ENCODE results near the gene CDKN1B. TPM values are rescaled to one million over a fixed set of nuclear protein-coding genes. Genes with fewer than 3 reads are reported as not detected.

Gene CDKN1B
- total RNA-seq (2021), result 27.7 and 28.3 TPM in 2 replicates
- long read RNA-seq, transcript CDKN1B-201 (3 exons, 2,657 nt), result major isoform, 32 of 37 reads
- long read RNA-seq, partial matches to known transcripts, result 4 of 37 reads
- long read RNA-seq, other reads (novel, unspliced or antisense), result 1 of 37 reads

GRCh38 chr12:12716793-12717585 is at the start of gene CDKN1B:
CDKN1B (plus strand) TSS chr12:12717368; CDS start chr12:12717840, 472 bp downstream.
- H2BK15ac ChIP-seq (ENCODE audit: low read depth, low read length), result no peak within 1 kb of the TSS; the same call in 1 of the 2 replicates
- Mint-ChIP-seq H3K27me3 (ENCODE audit: low read depth) (peaks cover 6% of the 10 kb centered on the region), H3K9me3 (no peaks in the 10 kb centered on the region), H3K4me3 (peak within 1 kb of the TSS; percentile 94), H3K27ac (peak within 1 kb of the TSS; percentile 87 to 94 (median 89); a peak in 6 of 7 replicates), H3K36me3 (ENCODE audit: insufficient read depth in 1 of 3, low read depth in 3 of 3) (peaks cover 15 to 34% (median 32%) of the 10 kb centered on the region in 3 experiments; a peak in 6 of 7 replicates), H3K4me1 (peaks cover 49 to 50% of the 10 kb centered on the region in 2 experiments)
- H4K8ac ChIP-seq (replicated peaks; ENCODE audit: insufficient read length, low read depth, low read length), result no peak within 1 kb of the TSS
- no CpG with 5 or more reads among the region's 81 CpGs for WGBS (ENCODE audit: extremely low coverage, insufficient read length, low lambda C conversion rate)
- H3K4me1 ChIP-seq (ENCODE audit: insufficient read depth, low read length), result peaks cover 7% of the 10 kb centered on the region
- DNase-seq, result peak; percentile 89
- no peaks in the 10 kb centered on the region for H3K27me3 ChIP-seq (ENCODE audit: insufficient read depth, low read length)
- no peak within 1 kb of the TSS for H3K27ac ChIP-seq (ENCODE audit: insufficient read length, low read depth, low read length)
- peak within 1 kb of the TSS; percentile 89 for H3K9ac ChIP-seq (ENCODE audit: extremely low read depth, insufficient read length, low read length)
- H3K79me2 ChIP-seq (ENCODE audit: insufficient read depth, low read length), result peaks cover 4% of the 10 kb centered on the region; the same call in 1 of the 2 replicates
- H3K4me2 ChIP-seq (ENCODE audit: insufficient read depth, insufficient read length, low read length), result peak within 1 kb of the TSS; percentile 90
- H2BK120ac ChIP-seq (ENCODE audit: low read depth, low read length, poor library complexity, severe bottlenecking), result no peak within 1 kb of the TSS
- H2AK5ac ChIP-seq (ENCODE audit: insufficient read length, low read length), result no peak within 1 kb of the TSS
- no peak within 1 kb of the TSS for H3K23ac ChIP-seq (ENCODE audit: insufficient read length, low read depth, low read length)
- H3K56ac ChIP-seq (ENCODE audit: insufficient read length, low read depth, low read length), result no peak within 1 kb of the TSS
- no peak within 1 kb of the TSS for H4K91ac ChIP-seq (ENCODE audit: insufficient read length, low read depth, low read length)
- H3K9me3 ChIP-seq (ENCODE audit: control insufficient read depth, low read depth, low read length), result no peaks in the 10 kb centered on the region
- no peak within 1 kb of the TSS for H2BK20ac ChIP-seq (ENCODE audit: low read depth, low read length, poor library complexity, severe bottlenecking)
- H3K18ac ChIP-seq (ENCODE audit: insufficient read length, low read depth, low read length), result peak within 1 kb of the TSS; percentile 88
- H3T11ph ChIP-seq (ENCODE audit: low read length), result no peak within 1 kb of the TSS
- H4K20me1 ChIP-seq (ENCODE audit: control insufficient read depth, insufficient read depth, insufficient read length), result no peaks in the 10 kb centered on the region
- no peak within 1 kb of the TSS; the same call in 1 of the 2 replicates for H3K4ac ChIP-seq (ENCODE audit: low read depth, low read length)
- H2AFZ ChIP-seq (ENCODE audit: low read length), result no peak within 1 kb of the TSS
- H3K14ac ChIP-seq (ENCODE audit: insufficient read depth, low read length), result peak within 1 kb of the TSS; percentile 60; the same call in 1 of the 2 replicates
- no peak within 1 kb of the TSS for H4K5ac ChIP-seq (ENCODE audit: insufficient read length, low read depth, low read length)
- H2BK5ac ChIP-seq (ENCODE audit: insufficient read length, low read length), result no peak within 1 kb of the TSS
- no peak for TF ChIP-seq CTCF (conservative IDR thresholded peaks at IDR 0.05)
- H3K79me1 ChIP-seq (ENCODE audit: insufficient read depth, low read depth, low read length, poor library complexity, severe bottlenecking), result no peaks in the 10 kb centered on the region
- no peak within 1 kb of the TSS for H2BK12ac ChIP-seq (ENCODE audit: insufficient read length, low read depth, low read length)
- peaks cover 14% of the 10 kb centered on the region for H3K23me2 ChIP-seq (ENCODE audit: insufficient read length, low read depth, low read length, poor library complexity, severe bottlenecking)

Measured in H9 (cell line).